Iris pigment epithelial cell (primary cell): ENCODE measurements around the gene CALML6.

Experiments used
- DNase-seq: peaks from one replicate; pipeline ENCODE4 v3.0.0-alpha.2; 2011; ENCODE audit warnings: low read depth

The CALML6 gene

GRCh38 chr1:1942753-1943656, 27.9 kb downstream of the CALML6 start:
- DNase-seq: no peak

GRCh38 chr1:1943834-1944570, 28.9 kb downstream of the CALML6 start:
- DNase-seq: peak; percentile 35

DNA sequence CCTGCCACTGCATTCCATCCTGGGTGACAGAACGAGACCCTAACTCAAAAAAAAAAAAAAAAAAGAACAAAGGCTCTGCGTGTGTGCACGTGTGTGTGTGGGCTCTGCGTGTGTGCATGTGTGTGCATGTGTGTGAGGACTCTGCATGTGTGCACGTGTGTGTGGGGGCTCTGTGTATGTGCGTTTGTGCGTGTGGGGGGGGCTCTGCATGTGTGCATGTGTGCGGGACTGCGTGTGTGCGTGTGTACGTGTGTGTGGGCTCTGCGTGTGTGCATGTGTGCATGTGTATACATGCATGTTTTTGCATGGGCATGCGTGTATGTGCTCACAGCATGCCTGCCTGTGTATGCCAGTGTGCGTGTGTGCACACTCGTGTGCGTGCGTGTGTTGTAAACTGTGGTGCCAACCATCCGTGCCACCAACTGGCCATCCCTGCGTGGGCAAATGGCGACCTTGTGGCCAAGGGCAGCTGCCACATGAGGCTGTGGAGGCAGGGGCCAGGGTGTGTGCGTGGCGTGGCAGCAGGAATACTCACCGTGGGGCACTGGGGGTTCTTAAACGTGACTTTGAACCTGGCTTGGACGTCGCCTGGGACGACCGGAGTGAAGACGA, 30.8 kb downstream of the CALML6 start:
- DNase-seq: no peak

- DNase-seq: peak; percentile 27
These were observed 31.5 kb downstream of the CALML6 start for GRCh38 chr1:1946540-1946939.

GRCh38 chr1:1947493-1947892, 32.4 kb downstream of the CALML6 start:
- no peak for DNase-seq

DNA sequence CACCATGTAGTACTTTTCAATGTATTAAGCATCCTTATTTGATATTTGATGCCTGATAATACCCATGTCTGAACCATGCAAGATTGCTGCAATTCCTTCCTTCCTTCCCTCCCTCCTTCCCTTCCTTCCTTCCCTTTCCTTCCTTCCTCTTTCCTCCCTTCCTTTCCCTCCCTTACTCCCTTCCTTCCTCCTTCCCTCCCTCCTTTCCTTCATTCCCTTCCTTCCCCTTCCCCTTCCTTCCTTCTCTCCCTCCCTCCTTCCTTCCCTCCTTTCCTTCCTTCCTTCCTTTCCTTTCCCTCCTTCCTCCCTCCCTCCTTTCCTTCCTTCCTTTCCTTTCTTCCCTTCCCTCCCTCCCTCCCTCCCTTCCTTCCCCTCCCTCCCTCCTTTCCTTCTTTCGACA, 33.7 kb downstream of the CALML6 start:
- no peak for DNase-seq

DNA sequence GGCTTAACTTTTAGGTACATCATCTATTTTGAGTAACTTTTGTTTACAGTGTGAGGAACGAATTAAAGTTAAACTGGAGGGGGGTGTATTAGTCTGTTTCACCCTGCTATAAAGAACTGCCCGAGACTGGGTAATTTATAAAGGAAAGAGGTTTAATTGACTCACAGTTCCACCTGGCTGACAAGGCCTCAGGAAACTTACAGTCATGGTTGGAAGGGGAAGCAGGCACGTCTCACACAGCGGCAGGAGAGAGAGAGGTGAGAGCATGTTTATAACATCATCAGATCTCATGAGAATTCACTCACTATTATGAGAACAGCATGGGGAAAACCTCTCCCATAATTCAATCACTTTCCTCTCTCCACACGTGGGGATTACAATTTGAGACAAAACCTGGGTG, 35.9 kb downstream of the CALML6 start:
- no peak for DNase-seq

DNA sequence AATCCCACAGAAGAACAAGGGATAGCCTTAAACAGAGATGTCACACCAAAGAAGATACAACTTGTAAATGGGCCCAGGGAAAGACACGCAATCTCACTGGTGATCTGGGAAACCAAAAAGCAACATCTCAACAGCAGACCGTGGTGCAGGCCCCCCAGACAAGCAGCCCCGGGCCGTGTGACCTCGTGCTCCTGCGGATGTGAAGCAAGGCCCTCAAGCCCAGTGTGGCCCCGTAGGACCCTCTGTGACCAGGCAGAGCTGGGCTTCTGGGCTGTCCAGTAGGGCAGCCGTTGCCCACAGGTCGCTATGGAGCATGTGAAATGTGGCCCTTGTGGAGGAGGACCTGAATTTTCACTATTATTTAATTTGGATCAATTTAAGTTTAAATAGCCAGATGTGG, 39.0 kb downstream of the CALML6 start:
- no peak for DNase-seq

- no peak for DNase-seq
These were observed 39.9 kb downstream of the CALML6 start for GRCh38 chr1:1954831-1955441.

- DNase-seq: no peak
These were observed 40.6 kb downstream of the CALML6 start for GRCh38 chr1:1955621-1956094.

DNA sequence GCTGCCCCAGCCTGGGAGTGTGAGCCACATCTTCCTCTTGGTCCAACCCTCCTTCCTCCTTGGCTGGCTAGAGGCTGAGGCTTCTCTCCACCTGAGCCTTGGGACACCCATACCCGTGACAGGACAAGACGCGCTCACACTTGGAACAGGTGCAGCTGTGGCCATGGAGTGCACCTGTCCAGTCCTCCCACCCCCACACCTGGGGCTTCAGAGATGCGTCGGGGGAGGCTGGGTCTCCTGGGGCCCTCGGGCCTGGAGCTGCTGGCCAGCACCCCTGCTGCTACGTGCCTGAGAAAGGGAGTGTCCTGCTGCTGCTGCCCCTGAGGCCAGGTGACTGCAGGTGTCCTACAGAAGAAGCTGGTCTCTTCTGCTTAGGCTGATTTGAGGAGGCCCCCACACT, 41.0 kb downstream of the CALML6 start:
- no peak for DNase-seq

DNA sequence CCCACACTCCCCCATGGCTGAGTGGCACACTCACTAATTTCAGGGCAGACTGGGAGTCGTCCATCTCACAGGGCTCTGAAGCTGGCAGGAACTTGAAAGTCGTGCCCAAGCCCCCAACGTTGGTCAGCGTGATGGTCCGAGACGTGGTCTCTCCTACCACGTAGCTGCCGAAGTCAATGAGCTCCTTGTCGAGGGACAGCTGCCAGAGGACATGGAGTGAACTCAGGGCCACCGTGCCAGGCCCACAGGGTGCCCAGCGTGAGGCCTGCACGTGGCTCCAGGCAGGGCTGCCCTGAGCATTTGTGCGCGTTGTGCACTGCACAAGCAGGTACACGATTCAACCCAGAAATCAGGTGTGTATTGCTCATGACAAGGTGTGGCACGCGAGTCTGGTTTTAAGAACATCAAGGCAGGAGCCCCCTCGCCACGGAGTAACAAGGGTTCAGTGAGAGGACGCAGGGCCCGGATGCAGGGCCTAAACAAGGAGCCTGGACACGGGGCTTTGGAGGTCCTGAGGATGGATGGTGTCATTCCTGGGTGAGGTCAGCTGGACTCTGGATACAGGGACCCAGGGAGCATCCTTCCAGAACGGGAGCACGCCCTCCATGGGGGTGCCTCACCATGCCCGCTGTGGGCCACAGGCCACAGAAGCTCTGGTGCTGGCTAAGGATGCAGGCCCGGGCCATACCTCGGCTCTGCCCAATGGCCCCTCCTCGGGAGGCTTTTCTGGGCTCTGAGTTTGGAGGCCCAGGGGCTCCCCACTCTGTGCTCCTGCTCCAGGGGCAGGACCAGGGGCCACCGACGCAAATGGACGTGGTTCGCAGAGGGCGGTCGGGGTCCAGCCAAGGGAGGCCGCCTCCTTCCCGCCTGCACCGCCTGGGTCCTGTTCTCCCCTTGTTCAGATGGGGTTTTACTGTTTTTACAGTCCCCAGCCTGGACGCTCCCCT, 41.8 kb downstream of the CALML6 start:
- no peak for DNase-seq

DNA sequence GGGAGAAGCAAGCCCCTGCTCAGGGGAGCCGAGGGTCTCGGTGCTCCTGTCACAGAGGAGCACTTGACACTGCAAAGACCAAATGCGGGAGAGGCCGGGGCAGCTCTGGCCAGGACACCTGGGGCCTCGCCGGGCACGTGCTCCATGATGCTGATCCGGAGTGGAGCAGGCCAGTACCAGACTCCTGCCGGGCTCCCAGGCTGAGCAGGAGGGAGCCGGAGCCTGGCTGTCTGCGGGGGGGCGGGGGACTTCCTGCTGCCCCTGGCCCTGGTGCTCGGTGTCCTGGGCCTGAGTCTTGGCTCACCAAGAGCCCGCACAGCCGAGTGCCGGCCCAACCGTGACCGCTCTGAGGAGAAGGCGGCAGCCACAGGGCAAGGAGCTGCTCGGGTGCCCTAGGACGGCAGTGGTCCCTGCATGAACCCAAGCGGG, 42.5 kb downstream of the CALML6 start:
- DNase-seq: no peak

- no peak for DNase-seq
These were observed 43.0 kb downstream of the CALML6 start for GRCh38 chr1:1958071-1958541.

DNA sequence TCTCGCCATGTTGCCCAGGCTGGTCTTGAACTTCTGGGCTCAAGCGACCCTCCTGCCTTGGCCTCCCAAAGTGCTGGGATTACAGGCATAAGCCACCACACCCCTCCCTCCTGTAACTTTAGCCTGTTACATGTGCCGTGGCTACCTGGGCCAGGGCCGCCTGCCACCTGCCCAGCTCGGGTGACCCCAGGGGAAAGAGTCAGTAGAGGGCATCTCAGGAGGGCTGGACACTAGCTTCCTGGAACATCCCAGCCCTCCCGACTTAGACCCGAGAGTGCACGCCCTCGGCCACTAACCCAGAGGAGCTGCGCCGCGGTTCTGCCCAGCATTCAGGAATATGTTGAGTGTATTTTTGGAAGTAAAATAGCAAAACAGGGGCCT, 44.4 kb downstream of the CALML6 start:
- DNase-seq: no peak

DNA sequence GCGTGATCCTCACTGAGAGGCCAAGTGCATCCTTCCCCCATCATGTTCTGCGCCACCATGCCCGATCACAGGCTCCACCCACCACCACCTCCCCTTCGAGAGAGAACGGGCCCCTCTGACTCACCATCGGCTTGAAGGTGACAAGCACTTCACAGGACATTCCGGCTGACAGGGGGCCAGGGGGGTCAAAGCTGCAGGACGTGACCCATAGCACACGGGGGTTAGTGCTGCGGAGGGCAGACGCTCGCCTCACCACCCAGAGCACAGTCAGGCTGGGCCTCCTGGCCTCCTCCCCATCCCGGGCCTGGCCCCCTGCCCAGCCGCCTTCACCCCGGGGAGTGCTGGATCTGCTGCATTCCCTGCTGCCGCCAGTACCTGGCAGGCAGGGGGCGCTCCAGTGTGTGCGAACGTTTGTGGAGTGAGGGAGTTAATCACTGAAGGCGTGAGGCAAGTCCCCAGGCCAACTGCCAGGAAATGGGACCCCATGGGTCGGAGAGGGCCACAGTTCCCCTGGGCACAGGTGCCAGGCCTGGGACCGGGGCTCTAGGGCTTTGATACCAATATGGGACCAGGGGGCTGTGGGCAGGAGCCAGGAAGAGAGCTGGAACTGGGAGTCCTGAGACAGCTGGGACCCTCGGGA, 44.9 kb downstream of the CALML6 start:
- DNase-seq: peak; percentile 70

DNA sequence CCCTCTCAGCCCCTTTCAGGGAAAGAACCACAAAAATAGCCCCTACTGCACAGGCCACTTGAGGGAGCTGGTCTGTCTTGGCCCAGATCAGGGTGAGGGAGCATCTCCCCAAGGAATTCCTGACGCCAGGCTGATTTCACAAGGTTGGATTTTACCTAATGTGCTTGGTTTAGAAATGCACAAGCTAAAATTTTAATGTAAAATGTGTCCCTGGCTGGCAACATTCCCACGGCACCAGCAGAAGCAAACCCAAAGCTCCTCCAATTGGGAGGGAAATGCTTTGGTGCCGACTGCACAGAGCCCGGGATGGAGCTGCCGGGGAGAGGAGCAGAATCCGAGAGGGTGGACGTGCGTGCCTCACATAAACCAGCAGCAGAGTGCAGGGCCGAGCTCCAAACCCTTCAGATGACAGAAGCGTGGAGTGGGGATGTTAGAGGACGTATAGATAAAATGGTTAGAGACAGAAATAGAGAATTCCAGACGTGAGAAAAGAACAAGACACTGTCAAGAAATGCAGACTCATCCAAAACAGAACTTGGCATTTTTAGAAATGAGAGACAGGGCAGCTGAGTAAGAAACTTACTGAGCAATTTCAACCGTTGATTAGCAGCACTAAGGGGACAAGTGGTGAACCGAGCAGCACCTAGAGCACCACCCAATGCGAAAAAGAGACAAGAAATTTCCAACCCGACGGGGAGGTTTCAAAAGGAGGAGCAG, 45.6 kb downstream of the CALML6 start:
- DNase-seq: peak; percentile 5

DNA sequence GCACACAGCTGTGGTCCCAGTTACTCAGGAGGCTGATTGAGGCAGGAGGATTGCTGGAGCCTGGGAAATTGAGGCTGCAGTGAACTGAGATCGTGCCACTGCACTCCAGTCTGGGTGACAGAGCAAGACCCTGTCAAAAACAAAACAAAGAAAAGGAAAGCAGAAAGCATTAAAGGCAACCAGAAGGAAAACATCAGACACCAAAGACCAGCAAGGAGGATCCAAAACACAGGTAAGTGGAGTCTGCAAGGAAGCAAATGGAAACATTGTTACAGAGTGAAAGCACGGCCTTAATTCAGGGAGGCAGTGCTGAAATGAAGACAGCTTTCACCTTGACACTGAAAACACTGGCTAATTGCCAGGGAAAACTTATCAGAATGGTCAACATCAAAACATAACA, 47.7 kb downstream of the CALML6 start:
- DNase-seq: no peak

- no peak for DNase-seq
These were observed 48.5 kb downstream of the CALML6 start for GRCh38 chr1:1963570-1963969.

- DNase-seq: no peak
These were observed 49.8 kb downstream of the CALML6 start for GRCh38 chr1:1964811-1965210.
